IMR-90 (cell line): ENCODE measurements around the gene DOCK10. TPM values are rescaled to one million over a fixed set of nuclear protein-coding genes. Genes with fewer than 3 reads are reported as not detected.

Experiments used
- ATAC-seq: fragments of 200-7000 bp; cut with Tn5 transposase; 2 replicates; pipeline ENCODE4 v1.9.1; 2020; ENCODE audit warnings: low read depth, mild to moderate bottlenecking, moderate library complexity
- BruUV-seq: library from RNA; stranded (reverse); fragments of 400-500 nt; replicated peaks from 2 replicates; lab custom pipeline; 2021; lab: Mats Ljungman, UMichigan
- CTCF ChIA-PET: fragments of 300-600 bp; formaldehyde crosslinking; extraction: SDS; loops from one replicate; lab custom pipeline; 2021; ENCODE audit warnings: antibody characterized with exemption; lab: Yijun Ruan, JAX
- POLR2A ChIA-PET: fragments of 300-600 bp; sonication (Branson Sonifier 250); formaldehyde crosslinking; loops from one replicate; lab custom pipeline; 2022; ENCODE audit warnings: antibody characterized with exemption; ENCODE audit not compliant: unreplicated experiment; lab: Charles Lee
- DNase-seq: peaks from one replicate; pipeline ENCODE4 v3.0.0; 2013
- H2AFZ ChIP-seq: replicated peaks from 2 replicates; pipeline ENCODE3; 2013; ENCODE audit warnings: low read length, mild to moderate bottlenecking; ENCODE audit not compliant: poor library complexity
- H2AK5ac ChIP-seq: 2 replicates; pipeline ENCODE4 v1.6.1; 2013; ENCODE audit warnings: low read depth, low read length, inconsistent platforms
- H2AK9ac ChIP-seq: replicated peaks from 2 replicates; pipeline ENCODE3; 2013; ENCODE audit warnings: mild to moderate bottlenecking, low read depth, low read length, moderate library complexity; ENCODE audit not compliant: poor library complexity
- H2BK120ac ChIP-seq: 2 replicates; pipeline ENCODE4 v1.6.1; 2013; ENCODE audit warnings: low read depth, low read length, inconsistent platforms
- H2BK15ac ChIP-seq: 3 replicates; pipeline ENCODE4 v1.6.1; 2013; ENCODE audit warnings: low read depth, low read length, inconsistent platforms
- H2BK20ac ChIP-seq: 2 replicates; pipeline ENCODE4 v1.6.1; 2013; ENCODE audit warnings: low read depth, mild to moderate bottlenecking, inconsistent platforms, low read length, moderate library complexity
- H2BK5ac ChIP-seq: 2 replicates; pipeline ENCODE4 v1.6.1; 2013; ENCODE audit warnings: mild to moderate bottlenecking, low read depth, low read length, inconsistent platforms; ENCODE audit not compliant: poor library complexity, severe bottlenecking
- H3K14ac ChIP-seq: replicated peaks from 2 replicates; pipeline ENCODE4 v1.6.1; 2013; ENCODE audit warnings: low read depth, low read length, inconsistent platforms
- H3K18ac ChIP-seq: 2 replicates; pipeline ENCODE4 v1.6.1; 2013; ENCODE audit warnings: low read depth, low read length, control low read depth
- H3K23ac ChIP-seq: 2 replicates; pipeline ENCODE4 v1.6.1; 2013; ENCODE audit warnings: low read depth, low read length, inconsistent platforms
- H3K27ac ChIP-seq: 2 replicates; pipeline ENCODE4 v1.5.1; 2013; ENCODE audit warnings: mild to moderate bottlenecking, control low read depth, low read length; ENCODE audit not compliant: insufficient read depth
- H3K27me3 ChIP-seq: 2 replicates; pipeline ENCODE4 v1.6.1; 2013; ENCODE audit warnings: low read length; ENCODE audit not compliant: control insufficient read depth, insufficient read depth
- H3K36me3 ChIP-seq: 2 replicates; pipeline ENCODE4 v1.6.1; 2013; ENCODE audit warnings: low read length, mixed read lengths; ENCODE audit not compliant: control insufficient read depth, insufficient read depth
- H3K4ac ChIP-seq: 2 replicates; pipeline ENCODE4 v1.6.1; 2013; ENCODE audit warnings: low read depth, low read length, inconsistent platforms
- H3K4me1 ChIP-seq: 2 replicates; pipeline ENCODE4 v1.6.1; 2013; ENCODE audit warnings: low read length, mixed read lengths; ENCODE audit not compliant: control insufficient read depth, insufficient read depth
- H3K4me2 ChIP-seq: 2 replicates; pipeline ENCODE4 v1.6.1; 2013; ENCODE audit warnings: low read depth, mild to moderate bottlenecking, control low read depth, low read length, moderate library complexity
- H3K4me3 ChIP-seq: 2 replicates; pipeline ENCODE4 v1.5.1; 2013; ENCODE audit warnings: low read depth, mild to moderate bottlenecking, control low read depth, low read length, moderate library complexity; ENCODE audit not compliant: insufficient read depth
- H3K56ac ChIP-seq: 2 replicates; pipeline ENCODE4 v1.6.1; 2013; ENCODE audit warnings: low read length, inconsistent platforms; ENCODE audit not compliant: insufficient read depth; ENCODE audit errors: extremely low read depth
- H3K79me1 ChIP-seq, 2 experiments: 2 replicates each; pipeline ENCODE4 v1.6.1; 2013; ENCODE audit warnings: low read length in 2 of 2, inconsistent platforms in 1 of 2, low read depth in 1 of 2
- H3K9ac ChIP-seq: 2 replicates; pipeline ENCODE4 v1.6.1; 2013; ENCODE audit warnings: low read depth, low read length, control low read depth
- H3K9me1 ChIP-seq: 2 replicates; pipeline ENCODE4 v1.6.1; 2013; ENCODE audit warnings: low read length, inconsistent platforms; ENCODE audit not compliant: insufficient read depth
- H3K9me3 ChIP-seq: 2 replicates; pipeline ENCODE4 v1.6.1; 2013; ENCODE audit warnings: low read length; ENCODE audit not compliant: control insufficient read depth, insufficient read depth
- H4K20me1 ChIP-seq: 2 replicates; pipeline ENCODE4 v1.6.1; 2013; ENCODE audit warnings: low read length, inconsistent platforms; ENCODE audit not compliant: insufficient read depth
- H4K5ac ChIP-seq: 2 replicates; pipeline ENCODE4 v1.6.1; 2013; ENCODE audit warnings: mild to moderate bottlenecking, low read depth, low read length, control low read depth
- H4K8ac ChIP-seq, 2 experiments: 2 replicates each; pipeline ENCODE4 v1.6.1; 2013; ENCODE audit warnings: low read depth in 2 of 2, low read length in 2 of 2, control low read depth in 1 of 2, inconsistent platforms in 1 of 2
- H4K91ac ChIP-seq: 2 replicates; pipeline ENCODE4 v1.6.1; 2013; ENCODE audit warnings: low read depth, low read length, inconsistent platforms; ENCODE audit not compliant: insufficient read depth
- CEBPB ChIP-seq: IDR thresholded peaks from 2 replicates; pipeline ENCODE4 v1.6.1; 2012; ENCODE audit warnings: low read depth, low read length, improper control_type of control experiment
- CHD1 ChIP-seq: IDR thresholded peaks from 2 replicates; pipeline ENCODE4 v1.6.1; 2012; ENCODE audit warnings: low read depth, low read length, improper control_type of control experiment
- FOS ChIP-seq: fragments of 150-350 bp; IDR thresholded peaks from 2 replicates; pipeline ENCODE4 v1.6.1; 2016; ENCODE audit warnings: low read depth, low read length
- MAZ ChIP-seq: IDR thresholded peaks from 2 replicates; pipeline ENCODE4 v1.6.1; 2012; ENCODE audit warnings: low read depth, mild to moderate bottlenecking, low read length, improper control_type of control experiment, moderate library complexity, borderline replicate concordance
- MXI1 ChIP-seq: IDR thresholded peaks from 2 replicates; pipeline ENCODE4 v1.6.1; 2012; ENCODE audit warnings: low read depth, mild to moderate bottlenecking, low read length, moderate library complexity, borderline replicate concordance
- RCOR1 ChIP-seq: IDR thresholded peaks from 2 replicates; pipeline ENCODE4 v1.6.1; 2012; ENCODE audit warnings: mild to moderate bottlenecking, low read length, improper control_type of control experiment; ENCODE audit not compliant: insufficient replicate concordance
- SMC3 ChIP-seq: fragments of 150-350 bp; IDR thresholded peaks from 2 replicates; pipeline ENCODE4 v1.6.1; 2016; ENCODE audit warnings: low read depth, mild to moderate bottlenecking, antibody characterized with exemption, low read length, moderate library complexity
- USF2 ChIP-seq: fragments of 150-350 bp; IDR thresholded peaks from 2 replicates; pipeline ENCODE4 v1.6.1; 2017; ENCODE audit warnings: mild to moderate bottlenecking, antibody characterized with exemption, low read length, low read depth
- WGBS, 2 experiments: methylation state at CpG; one replicate each; pipeline versions ENCODE4 v1.1.5 to v1.1.7; 2013; ENCODE audit warnings: missing lambda C conversion rate in 2 of 2; ENCODE audit not compliant: insufficient read length in 1 of 2; ENCODE audit errors: extremely low coverage in 2 of 2; 5-methylcytosine and 5-hydroxymethylcytosine counted together
- dilution Hi-C: fragments of 300-500 bp; cut with HindIII; formaldehyde crosslinking; loops from one replicate; pipeline ENCODE4 v1.14.3; 2018; ENCODE audit warnings: low sequenced_read_pairs; ENCODE audit not compliant: unreplicated experiment
- in situ Hi-C: fragments of 300-500 bp; cut with MboI; formaldehyde crosslinking; loops from 3 replicates; pipeline ENCODE4 v1.14.3; 2019; ENCODE audit warnings: low sequenced_read_pairs, inconsistent platforms, mixed read lengths
- intact Hi-C: fragments of 100-400 bp; cut with micrococcal nuclease; formaldehyde crosslinking; loops from 2 replicates; pipeline ENCODE4 v1.10.0; 2022
- polyA plus RNA-seq, 3 experiments: library from polyadenylated mRNA; depleted of rRNA; stranded (reverse); fragments of >200 nt; gene quantifications; 2 replicates each; pipeline ENCODE4 v1.2.3, GENCODE V29; 2012; ENCODE audit warnings: low replicate concordance in 1 of 3
- total RNA-seq: library from RNA; depleted of rRNA; stranded (reverse); fragments of >200 nt; gene quantifications from 2 replicates; pipeline ENCODE4 v1.2.3, GENCODE V29; 2012

Gene DOCK10
- total and polyA plus RNA-seq, 2 of the 4 experiments (the other 2 are of a cell fraction), result 58.6 to 75.3 TPM

GRCh38 chr2:225041207-225041850, 939 bp downstream of the DOCK10 start:
- Histone ChIP-seq H3K4me1 (peaks cover 2% of the 10 kb centered on the region; the same call in 1 of the 2 replicates), H4K5ac (no peak overlapping the region), H3K23ac (peak overlapping the region; percentile 54), H3K4me2 (peak overlapping the region; percentile 96), H3K4me3 (peak overlapping the region; percentile 87), H2BK120ac (peak overlapping the region; percentile 71), H3K9me3 (no peaks in the 10 kb centered on the region), H3K27me3 (no peaks in the 10 kb centered on the region), H2AK5ac (no peak overlapping the region), H4K20me1 (no peaks in the 10 kb centered on the region), H3K18ac (0 out of 2 replicates have a peak overlapping the region, but pooled peaks have one; percentile 21), H4K8ac (peak overlapping the region; percentile 3 to 76; a peak in 3 of 4 replicates), H2AFZ (peak overlapping the region; percentile 91), H2BK20ac (peak overlapping the region; percentile 13), H3K36me3 (no peaks in the 10 kb centered on the region), H2BK5ac (peak overlapping the region; percentile 61), H3K4ac (peak overlapping the region; percentile 91), H3K9me1 (peaks cover 9% of the 10 kb centered on the region), H3K14ac (peak overlapping the region; percentile 94), H3K27ac (peak overlapping the region; percentile 5; the same call in 1 of the 2 replicates), H3K79me1 (peaks cover 6 to 37% of the 10 kb centered on the region in 2 experiments; a peak in 3 of 4 replicates), H2AK9ac (peak overlapping the region; percentile 80), H3K9ac (peak overlapping the region; percentile 64), H3K56ac (no peak overlapping the region), H2BK15ac (no peak overlapping the region), H4K91ac (peak overlapping the region; percentile 31; the same call in 1 of the 2 replicates)
- DNase-seq (peak; percentile 62), ATAC-seq (peak; percentile 18)
- no peak for TF ChIP-seq MAZ
- TF ChIP-seq FOS, result no peak
- no peak for TF ChIP-seq MXI1
- TF ChIP-seq SMC3, result no peak
- TF ChIP-seq CHD1, result no peak
- no peak for TF ChIP-seq USF2
- TF ChIP-seq RCOR1, result no peak
- no peak for TF ChIP-seq CEBPB
- CTCF ChIA-PET, result interaction anchor here (1.2 to 1.5 kb wide), 2 partner anchors 11 to 24 kb away, joined by 5 read pairs; no protein-coding TSS in a partner anchor
- dilution Hi-C loops, result no loop called here
- intact Hi-C loops, result loop anchor here (2.0 to 10.0 kb wide), 3 partner anchors 81 to 619 kb away; no protein-coding TSS in a partner anchor
- in situ Hi-C loops, result no loop called here
- POLR2A ChIA-PET, result no interaction called here
- 3% methylated on average over 6 of the region's 27 CpGs; no CpG with 5 or more reads in 1 of the 2 experiments for whole genome bisulfite sequencing, 2 experiments
- no TSS peak for BruUV-seq
